Esophagus squamous epithelium (tissue), 5 donors: Measurements from ENCODE around the gene ARHGEF28. TPM values are rescaled to one million over a fixed set of nuclear protein-coding genes. Genes with fewer than 3 reads are reported as not detected.

ENCODE experiments used
- DNase-seq: peaks from one replicate; lab custom pipeline; 2025; lab: John Stamatoyannopoulos, UW
- H3K27ac ChIP-seq, 4 donors: fragments of 200-600 bp; sonication (generic); one replicate each; pipeline ENCODE4 v1.5.1; 2016 to 2019; ENCODE audit warnings: mild to moderate bottlenecking in 1 of 4
- H3K27me3 ChIP-seq, 4 donors: fragments of 200-600 bp; sonication (generic); 1 replicate in 3 of 4; 2 replicates in 1 of 4; pipeline versions ENCODE4 v1.5.1 to v1.6.0; 2017 to 2021; ENCODE audit warnings: antibody characterized with exemption in 1 of 4
- H3K36me3 ChIP-seq, 3 donors: fragments of 200-600 bp; sonication (generic); one replicate each; pipeline ENCODE4 v1.5.1; 2016 to 2019
- H3K4me1 ChIP-seq, 3 donors: fragments of 200-600 bp; sonication (generic); one replicate each; pipeline ENCODE4 v1.5.1; 2017 to 2019
- H3K4me3 ChIP-seq, 4 donors: fragments of 200-600 bp; sonication (generic); 1 replicate in 3 of 4; 2 replicates in 1 of 4; pipeline ENCODE4 v1.5.1; 2016 to 2019; ENCODE audit warnings: mild to moderate bottlenecking in 2 of 4, moderate library complexity in 1 of 4
- H3K9me3 ChIP-seq, 3 donors: fragments of 200-600 bp; sonication (generic); one replicate each; pipeline ENCODE4 v1.5.1; 2016 to 2019
- POLR2A ChIP-seq, 4 donors: fragments of 450-650 bp; IDR thresholded peaks; one replicate each; pipeline ENCODE4 v1.6.1; 2017; ENCODE audit warnings: antibody characterized with exemption in 4 of 4, mild to moderate bottlenecking in 4 of 4, moderate library complexity in 3 of 4
- WGBS, 2 donors: methylation state at CpG; one replicate each; pipeline ENCODE4 v1.1.5; 2018; 5-methylcytosine and 5-hydroxymethylcytosine counted together
- intact Hi-C: fragments of 100-400 bp; cut with DNase I; formaldehyde crosslinking; loops from one replicate; pipeline ENCODE4 v1.15.0; 2022
- total RNA-seq, 4 donors: library from RNA; depleted of rRNA; stranded (reverse); fragments of >200 nt; gene quantifications; one replicate each; pipeline ENCODE4 v1.1.0, GENCODE V29; 2016
- TF ChIP-seq, protein P1 (sequence below), 6 experiments: fragments of 450-650 bp in 4 of 6; fragments of 200-600 bp in 2 of 6; sonication (generic) in 2 of 6; IDR thresholded peaks; one replicate each; pipeline ENCODE4 v1.5.1; 2016 to 2019; ENCODE audit warnings: antibody characterized with exemption in 6 of 6, mild to moderate bottlenecking in 4 of 6, moderate library complexity in 4 of 6
- donor health status: DM: yes; HTN: yes; CAD: no.

The ARHGEF28 gene
- total RNA-seq, 4 donors from 2014 or later: 9.2 to 34.3 (median 12.7) TPM

DNA sequence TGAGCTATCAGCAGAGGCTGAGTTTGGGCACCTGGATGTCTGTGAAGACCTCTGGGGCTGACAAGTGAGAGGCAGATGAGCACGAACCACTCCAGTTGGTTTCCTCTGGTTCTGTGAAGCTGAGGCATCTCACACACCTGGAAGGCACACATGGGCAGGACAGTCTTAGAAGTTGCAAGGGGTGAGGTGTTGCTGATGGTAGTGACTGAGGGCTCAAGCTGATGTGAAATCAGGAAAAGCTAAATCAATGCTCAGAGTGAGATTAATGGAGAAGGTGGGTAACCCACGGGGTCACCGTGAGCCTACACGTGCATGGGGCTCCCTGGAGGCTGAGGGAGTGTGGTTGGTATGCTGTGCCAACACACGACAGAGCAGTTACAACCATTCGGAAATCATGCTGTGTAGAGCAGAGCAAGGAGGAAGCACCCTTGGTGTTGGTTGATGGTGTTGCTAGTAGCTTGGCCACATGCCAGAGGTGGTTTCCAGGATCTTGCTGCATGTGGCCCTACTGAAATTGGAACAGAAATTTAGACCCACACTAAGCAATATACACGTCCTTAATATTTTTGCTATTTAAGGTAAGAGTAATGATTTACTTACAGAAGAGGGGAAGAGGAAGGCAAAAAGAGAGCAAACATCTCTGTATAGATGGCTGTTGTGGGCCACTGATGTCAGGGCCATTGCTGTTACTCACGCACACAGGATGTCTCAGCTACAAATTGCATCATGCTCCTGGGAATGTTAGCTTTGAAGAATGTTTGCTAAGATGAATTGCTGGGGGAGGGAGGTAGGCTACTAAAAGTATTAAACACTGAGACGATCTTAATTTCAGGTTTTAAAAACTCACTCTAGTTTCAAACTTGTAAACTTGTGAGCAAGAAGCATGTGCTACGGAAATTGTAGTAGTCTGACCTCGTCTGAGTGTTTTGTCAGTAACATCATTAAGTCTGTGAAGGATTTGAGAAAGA lies 170.5 kb downstream of the ARHGEF28 start:
- no peak overlapping the region for H3K4me3 ChIP-seq
- intact Hi-C loops: no loop called here
- no peak for DNase-seq
- peaks cover 0 to 16% (median 6%) of the 10 kb centered on the region in 3 donors for H3K4me1 ChIP-seq
- no peaks in the 10 kb centered on the region for H3K9me3 ChIP-seq
- TF ChIP-seq, protein P1, sequence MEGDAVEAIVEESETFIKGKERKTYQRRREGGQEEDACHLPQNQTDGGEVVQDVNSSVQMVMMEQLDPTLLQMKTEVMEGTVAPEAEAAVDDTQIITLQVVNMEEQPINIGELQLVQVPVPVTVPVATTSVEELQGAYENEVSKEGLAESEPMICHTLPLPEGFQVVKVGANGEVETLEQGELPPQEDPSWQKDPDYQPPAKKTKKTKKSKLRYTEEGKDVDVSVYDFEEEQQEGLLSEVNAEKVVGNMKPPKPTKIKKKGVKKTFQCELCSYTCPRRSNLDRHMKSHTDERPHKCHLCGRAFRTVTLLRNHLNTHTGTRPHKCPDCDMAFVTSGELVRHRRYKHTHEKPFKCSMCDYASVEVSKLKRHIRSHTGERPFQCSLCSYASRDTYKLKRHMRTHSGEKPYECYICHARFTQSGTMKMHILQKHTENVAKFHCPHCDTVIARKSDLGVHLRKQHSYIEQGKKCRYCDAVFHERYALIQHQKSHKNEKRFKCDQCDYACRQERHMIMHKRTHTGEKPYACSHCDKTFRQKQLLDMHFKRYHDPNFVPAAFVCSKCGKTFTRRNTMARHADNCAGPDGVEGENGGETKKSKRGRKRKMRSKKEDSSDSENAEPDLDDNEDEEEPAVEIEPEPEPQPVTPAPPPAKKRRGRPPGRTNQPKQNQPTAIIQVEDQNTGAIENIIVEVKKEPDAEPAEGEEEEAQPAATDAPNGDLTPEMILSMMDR (IDR thresholded peaks at IDR 0.05): no peak
- no peak for TF ChIP-seq POLR2A (IDR thresholded peaks at IDR 0.05)
- no peaks in the 10 kb centered on the region for H3K27me3 ChIP-seq
- H3K27ac ChIP-seq: peak overlapping the region in 2 of 4 donors; percentile 10 to 26
- WGBS, 2 donors: 41 to 62% methylated on average over 11 of the region's 11 CpGs
- no peaks in the 10 kb centered on the region for H3K36me3 ChIP-seq

- no peak for DNase-seq
- H3K4me3 ChIP-seq: no peak overlapping the region
- intact Hi-C loops: no loop called here
- WGBS, 2 donors: 82 to 94% methylated on average over 1 of the region's 1 CpG
- H3K36me3 ChIP-seq: no peaks in the 10 kb centered on the region
- no peaks in the 10 kb centered on the region for H3K9me3 ChIP-seq
- H3K27me3 ChIP-seq: no peaks in the 10 kb centered on the region
- TF ChIP-seq, protein P1 (IDR thresholded peaks at IDR 0.05): no peak
- no peak for TF ChIP-seq POLR2A (IDR thresholded peaks at IDR 0.05)
- H3K4me1 ChIP-seq: peaks cover 0 to 16% (median 6%) of the 10 kb centered on the region in 3 donors
- H3K27ac ChIP-seq: peak overlapping the region in 1 of 4 donors; percentile 10
Measured at GRCh38 chr5:73797132-73797510, 171.1 kb downstream of the ARHGEF28 start.

DNA sequence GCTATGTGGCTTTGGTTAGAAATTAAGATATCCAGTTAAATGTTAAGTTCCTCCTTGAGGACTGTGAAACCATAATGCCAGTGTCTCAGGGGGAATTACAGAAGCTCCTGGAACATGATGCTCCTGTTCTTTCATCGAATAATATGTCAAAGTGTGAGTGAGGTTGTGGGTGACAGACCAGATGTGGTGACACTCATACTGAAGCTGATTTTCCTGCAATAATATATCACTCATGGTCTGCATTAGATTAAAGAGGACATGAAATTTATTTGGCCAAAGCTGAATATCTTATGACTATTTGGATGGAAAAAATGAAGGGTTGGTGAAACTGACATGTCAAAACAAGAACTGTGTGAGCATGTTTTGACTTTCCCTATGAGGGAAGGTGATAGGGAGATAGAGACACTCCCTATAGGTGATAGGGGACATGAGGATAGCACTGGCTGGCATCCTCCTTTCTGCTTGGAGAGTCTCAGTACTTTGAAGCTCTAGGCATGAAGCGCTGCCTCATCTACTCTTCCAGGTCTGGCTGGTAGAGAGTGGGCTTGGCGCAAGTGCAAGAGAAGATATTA lies 173.5 kb downstream of the ARHGEF28 start:
- no peaks in the 10 kb centered on the region for H3K9me3 ChIP-seq
- TF ChIP-seq, protein P1 (IDR thresholded peaks at IDR 0.05): no peak
- TF ChIP-seq POLR2A (IDR thresholded peaks at IDR 0.05): no peak
- DNase-seq: no peak
- no peak overlapping the region for H3K27ac ChIP-seq
- 80 to 84% methylated on average over 3 of the region's 3 CpGs for WGBS, 2 donors
- peaks cover 0 to 10% (median 6%) of the 10 kb centered on the region in 3 donors for H3K4me1 ChIP-seq
- intact Hi-C loops: no loop called here
- no peak overlapping the region for H3K4me3 ChIP-seq
- no peaks in the 10 kb centered on the region for H3K36me3 ChIP-seq
- H3K27me3 ChIP-seq: no peaks in the 10 kb centered on the region

- no peaks in the 10 kb centered on the region for H3K36me3 ChIP-seq
- 74 to 79% methylated on average over 2 of the region's 2 CpGs for WGBS, 2 donors
- DNase-seq: no peak
- no peaks in the 10 kb centered on the region for H3K27me3 ChIP-seq
- no peaks in the 10 kb centered on the region for H3K9me3 ChIP-seq
- peaks cover 0 to 1% (median under 1%) of the 10 kb centered on the region in 3 donors for H3K4me1 ChIP-seq
- TF ChIP-seq POLR2A (IDR thresholded peaks at IDR 0.05): no peak
- TF ChIP-seq, protein P1 (IDR thresholded peaks at IDR 0.05): no peak
- no peak overlapping the region for H3K27ac ChIP-seq
- intact Hi-C loops: no loop called here
- H3K4me3 ChIP-seq: no peak overlapping the region
Measured at GRCh38 chr5:73801686-73802085, 175.7 kb downstream of the ARHGEF28 start.

GRCh38 chr5:73805449-73805848 lies 179.5 kb downstream of the ARHGEF28 start:
- Histone ChIP-seq H3K27ac (no peak overlapping the region), H3K9me3 (no peaks in the 10 kb centered on the region), H3K36me3 (peaks cover 0 to 5% (median 0%) of the 10 kb centered on the region in 3 donors), H3K4me1 (no peaks in the 10 kb centered on the region), H3K4me3 (no peak overlapping the region), H3K27me3 (no peaks in the 10 kb centered on the region)
- 67% methylated on average over 3 of the region's 3 CpGs for WGBS, 2 donors
- no peak for DNase-seq
- intact Hi-C loops: no loop called here
- TF ChIP-seq POLR2A (IDR thresholded peaks at IDR 0.05): no peak
- TF ChIP-seq, protein P1 (IDR thresholded peaks at IDR 0.05): no peak
